Activated T-helper 9 cell treated with anti-CD3 and anti-CD28 coated beads, Interleukin-2, amount 50 U/mL, for 16 hours (primary cell): Measurements from ENCODE around the gene HCFC1.

Source experiments
- DNase-seq: peaks from one replicate; pipeline ENCODE4 v3.0.0-alpha.2; 2020; ENCODE audit warnings: low read depth

Gene HCFC1

GRCh38 chrX:153956044-153956907 is 15.3 kb downstream of the HCFC1 start:
- DNase-seq, result no peak

GRCh38 chrX:153955228-153955732 is 16.3 kb downstream of the HCFC1 start:
- DNase-seq, result no peak

GRCh38 chrX:153954558-153955227 is 16.9 kb downstream of the HCFC1 start:
- no peak for DNase-seq

GRCh38 chrX:153953892-153954557 is 17.6 kb downstream of the HCFC1 start:
- DNase-seq, result no peak

GRCh38 chrX:153953342-153953830 is 18.2 kb downstream of the HCFC1 start:
- peak; percentile 71 for DNase-seq

GRCh38 chrX:153952373-153953026 is 19.1 kb downstream of the HCFC1 start:
- DNase-seq, result no peak

GRCh38 chrX:153951683-153952372 is 19.8 kb downstream of the HCFC1 start:
- DNase-seq, result no peak

- no peak for DNase-seq
Observed at GRCh38 chrX:153950127-153950526, 21.5 kb downstream of the HCFC1 start.

- no peak for DNase-seq
Observed at GRCh38 chrX:153948847-153949805, 22.5 kb downstream of the HCFC1 start.

GRCh38 chrX:153948002-153948466 is 23.6 kb downstream of the HCFC1 start:
- DNase-seq, result no peak

- peak; percentile 66 for DNase-seq
Observed at GRCh38 chrX:153947009-153947769, 24.4 kb downstream of the HCFC1 start.

- no peak for DNase-seq
Observed at GRCh38 chrX:153945956-153946943, 25.4 kb downstream of the HCFC1 start.

- no peak for DNase-seq
Observed at GRCh38 chrX:153944800-153945150, 26.8 kb downstream of the HCFC1 start.

- DNase-seq, result no peak
Observed at GRCh38 chrX:153944140-153944799, 27.3 kb downstream of the HCFC1 start, which contains the start of gene RENBP. RENBP (minus strand) TSS chrX:153944643; CDS start chrX:153944610, 33 bp downstream.

GRCh38 chrX:153941336-153942252 is 30.0 kb downstream of the HCFC1 start:
- DNase-seq, result no peak

- no peak for DNase-seq
Observed at GRCh38 chrX:153939573-153939972, 32.0 kb downstream of the HCFC1 start.
